Glomerular visceral epithelial cell (primary cell): ENCODE results near the gene ACRBP.

ENCODE experiments used
- DNase-seq: peaks from one replicate; pipeline ENCODE4 v3.0.0-alpha.2; 2016; ENCODE audit errors: extremely low spot score

The ACRBP gene

DNA sequence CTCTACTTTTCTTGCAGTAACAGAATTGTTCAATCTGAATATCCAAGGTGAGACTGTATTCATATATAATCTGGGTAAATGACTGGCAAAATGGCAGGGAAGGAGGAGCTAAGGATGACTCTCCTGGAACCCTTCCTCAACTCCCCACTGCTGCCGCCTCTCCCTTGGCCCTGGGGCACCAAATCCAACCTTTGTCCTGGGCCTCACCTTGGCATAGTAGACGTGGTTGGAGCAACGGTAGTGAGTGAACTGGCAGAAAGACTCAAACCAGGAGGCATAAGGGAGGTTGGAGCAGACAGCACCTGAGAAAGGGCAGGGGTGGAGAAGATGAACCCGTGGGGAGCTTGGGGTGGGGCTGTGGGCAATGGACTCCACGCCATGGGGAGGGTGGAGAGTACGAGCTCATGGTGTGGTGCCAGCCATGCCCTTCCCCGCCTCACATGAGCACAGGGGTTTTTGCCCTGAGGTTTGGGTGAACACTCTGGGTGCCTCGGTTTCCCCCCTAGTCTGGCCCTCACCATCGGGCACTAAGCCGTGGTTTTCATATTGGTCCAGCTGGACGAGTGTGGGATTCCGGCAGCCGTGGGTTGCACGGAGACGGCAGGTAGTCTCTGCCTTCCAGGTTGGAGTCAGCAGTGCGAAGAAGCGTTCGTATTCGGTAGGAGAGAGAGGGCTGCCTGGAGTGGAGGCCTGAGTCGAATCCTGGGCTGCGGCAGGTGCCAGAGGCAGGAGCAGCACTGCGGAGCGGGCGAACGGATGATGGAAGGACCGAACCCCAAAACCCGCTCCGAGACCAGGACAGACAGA, 753 bp downstream of the ACRBP start:
- DNase-seq = no peak

DNA sequence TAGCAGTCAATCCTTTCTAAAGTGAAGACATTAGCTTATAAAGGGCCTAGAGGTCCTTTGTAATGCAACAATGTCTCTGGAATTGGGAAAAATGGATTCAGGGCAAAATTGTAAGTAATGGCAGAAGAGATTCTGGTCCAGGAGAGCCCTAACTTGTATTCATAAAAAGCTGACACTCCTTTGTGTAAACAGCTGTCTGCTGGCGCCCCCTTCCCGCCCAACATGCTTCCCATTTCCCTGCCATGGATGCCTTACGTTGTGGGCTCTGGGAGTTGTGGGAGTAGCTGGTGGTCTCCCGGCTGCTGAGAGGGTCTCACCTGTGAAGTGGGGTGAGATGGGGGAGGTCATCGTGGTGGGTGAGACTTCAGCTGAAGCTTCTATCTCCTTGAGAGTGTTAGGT, 2.3 kb downstream of the ACRBP start:
- DNase-seq = no peak

DNA sequence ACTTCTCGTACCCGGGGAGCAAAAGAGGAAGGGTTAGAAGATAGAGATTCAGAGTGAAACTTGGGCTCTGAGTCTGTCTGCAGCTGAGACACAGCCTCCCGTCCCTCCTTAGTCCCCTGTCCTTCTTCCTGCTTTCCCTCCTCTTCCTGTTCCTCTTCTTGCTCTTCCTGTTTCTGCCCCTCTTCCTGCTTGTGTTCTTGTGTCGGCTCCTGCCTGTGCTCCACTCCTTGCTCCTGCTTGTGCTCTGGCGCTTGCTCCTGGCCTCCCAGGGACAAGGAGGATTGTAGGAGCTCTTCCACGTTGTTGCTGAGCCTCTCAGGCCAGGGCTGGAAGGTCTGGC, 3.0 kb downstream of the ACRBP start:
- no peak for DNase-seq

DNA sequence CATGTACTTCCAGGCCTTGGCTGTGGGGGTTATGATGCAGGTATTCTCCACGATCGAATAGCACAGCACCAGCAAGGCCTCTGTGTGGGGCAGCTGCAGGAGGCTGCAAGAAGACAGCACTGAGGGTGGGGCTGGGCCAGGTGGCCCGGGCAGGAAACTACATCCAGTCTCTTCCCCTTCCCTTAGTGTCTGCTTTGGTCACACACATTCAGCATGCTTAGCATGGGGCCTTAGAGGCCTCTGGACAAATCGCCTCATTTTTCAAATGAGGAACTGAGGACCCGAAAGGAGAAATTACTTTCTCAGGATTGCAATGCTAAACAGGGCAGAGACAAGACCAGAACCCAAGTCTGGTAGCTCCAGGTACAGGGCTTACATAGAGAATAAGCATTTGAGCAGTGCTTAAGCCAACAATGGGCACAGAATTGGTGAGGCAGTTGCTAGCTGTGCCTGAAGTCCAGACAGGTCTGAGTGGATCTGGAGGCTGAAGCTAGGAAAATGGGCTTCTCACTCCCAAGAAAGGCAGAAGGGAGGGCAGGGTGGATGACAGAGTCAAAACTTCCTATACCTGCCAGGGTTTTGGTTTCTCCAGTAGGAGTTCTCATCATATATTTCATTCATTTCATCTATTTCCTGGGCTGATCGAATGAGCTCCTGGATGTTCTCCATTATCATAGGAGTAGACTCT, 3.5 kb downstream of the ACRBP start:
- DNase-seq = no peak

DNA sequence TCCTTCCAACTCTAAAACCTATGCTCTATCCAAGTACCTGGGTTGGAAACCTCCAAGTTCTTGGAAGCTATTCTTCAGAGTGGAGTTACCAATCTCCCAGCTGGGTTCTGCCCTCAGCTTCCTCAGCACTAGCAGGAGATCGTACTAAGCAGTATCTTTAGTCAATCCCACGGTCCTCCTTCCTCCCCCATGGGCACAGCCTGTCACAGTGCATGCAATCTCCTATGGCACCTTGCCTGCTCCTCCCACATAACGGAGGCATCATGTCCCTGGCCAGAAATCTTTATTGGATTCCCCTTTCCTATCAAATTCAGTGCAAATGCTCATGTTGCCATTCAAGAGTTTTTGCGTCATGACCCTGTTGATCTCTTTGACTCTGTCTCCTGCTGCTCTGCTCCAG, 6.1 kb downstream of the ACRBP start:
- no peak for DNase-seq

DNA sequence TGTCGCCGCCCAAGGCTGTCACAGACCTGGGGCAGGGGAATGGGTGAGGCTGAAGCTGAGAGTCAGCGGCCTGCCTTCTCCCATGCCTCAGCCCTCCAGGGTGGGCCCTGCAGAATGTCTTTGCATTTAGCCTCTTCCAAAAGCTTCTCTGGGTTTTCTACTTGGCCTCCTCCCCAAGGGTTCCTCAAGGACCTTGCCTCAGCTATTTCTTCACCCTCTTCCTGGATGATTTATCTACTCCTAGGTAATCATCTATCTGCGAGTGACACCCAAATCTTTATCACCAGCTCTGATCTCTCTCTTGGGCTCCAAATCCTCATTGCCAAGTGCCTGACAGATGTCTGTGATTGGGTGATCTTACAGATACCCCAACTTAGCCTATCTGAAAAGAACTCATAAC, 6.7 kb downstream of the ACRBP start:
- no peak for DNase-seq

DNA sequence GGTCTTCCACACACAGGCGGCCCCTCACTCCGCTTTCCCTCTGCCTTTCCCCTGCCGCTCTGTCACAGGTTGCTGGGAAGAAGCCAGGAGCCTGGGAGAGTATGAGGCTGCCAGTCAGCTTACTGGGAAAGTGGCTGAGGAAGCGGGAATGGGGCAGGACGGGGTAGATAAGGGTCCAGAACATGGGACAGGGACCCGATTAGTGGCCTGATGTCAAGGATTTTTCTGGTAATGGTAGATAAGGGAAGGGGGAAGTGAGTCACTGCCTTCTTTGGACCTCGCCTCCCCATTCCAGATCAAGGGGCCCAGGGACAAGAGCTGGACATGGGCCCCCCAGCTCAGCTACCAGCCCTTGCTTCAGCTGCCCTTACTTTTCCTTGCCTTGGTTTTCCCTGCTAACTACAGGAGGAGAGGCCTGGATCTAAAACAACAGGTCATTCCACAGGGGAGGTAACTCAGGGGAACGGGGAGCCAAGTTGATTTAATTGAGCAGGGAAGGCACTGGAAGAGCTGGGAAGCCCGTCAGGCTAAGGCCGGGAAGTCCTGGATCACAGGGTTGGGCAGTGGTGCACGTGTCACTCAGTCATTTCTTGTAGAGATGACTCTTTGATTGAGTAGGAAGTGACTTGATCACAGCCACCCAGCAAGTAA, 8.0 kb downstream of the ACRBP start:
- DNase-seq = no peak

DNA sequence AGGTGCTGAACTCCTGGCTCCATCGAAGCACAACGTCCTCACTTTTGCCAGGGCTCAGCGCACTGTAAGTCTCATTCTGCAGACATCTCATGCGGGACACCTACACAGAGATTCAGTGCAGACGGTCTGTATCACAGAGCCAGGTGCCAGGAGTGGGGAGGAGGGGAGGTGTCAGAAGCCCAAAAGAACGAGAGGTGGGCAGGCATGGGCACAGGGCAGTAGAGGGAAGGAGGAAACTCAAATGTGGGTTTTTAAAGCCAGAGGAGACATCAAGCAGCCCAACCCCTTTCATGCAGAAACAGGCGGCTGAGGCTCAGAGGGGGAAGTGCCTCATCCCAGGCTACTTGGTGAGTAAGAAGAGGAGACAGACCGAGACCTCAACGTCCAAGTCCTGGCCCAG, 8.9 kb downstream of the ACRBP start:
- no peak for DNase-seq

DNA sequence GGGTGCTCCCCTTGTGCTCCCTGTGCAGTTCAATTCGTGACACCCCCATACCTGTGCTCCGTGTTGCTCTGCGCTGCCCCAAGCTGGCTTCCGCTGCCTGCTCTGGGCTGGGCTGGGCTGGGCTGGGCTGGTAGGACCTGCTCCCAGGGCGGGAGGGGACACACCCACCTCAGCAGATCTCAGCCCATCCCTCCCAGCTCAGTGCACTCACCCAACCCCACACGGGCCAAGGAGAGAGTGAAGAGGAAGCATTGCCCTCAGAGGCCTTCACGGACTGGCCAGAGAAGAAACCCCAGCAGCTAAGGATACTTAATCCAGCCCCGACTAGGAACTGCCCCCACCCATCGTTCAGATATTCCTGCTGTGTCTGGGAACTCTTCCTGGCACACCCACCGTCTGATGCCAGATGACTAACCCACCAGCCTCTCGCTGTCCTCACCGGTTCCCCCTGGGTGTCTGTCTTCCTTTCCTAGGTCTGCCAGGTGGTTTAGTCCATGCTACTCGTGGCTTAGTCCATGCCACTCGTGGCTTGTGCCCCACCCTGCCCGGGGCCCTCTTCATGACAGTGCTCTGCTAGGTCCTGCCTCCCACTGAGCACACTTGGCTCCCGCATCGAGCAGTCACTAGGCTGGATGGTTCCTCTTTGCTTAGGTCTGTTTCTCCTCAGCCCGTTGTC, 11.2 kb downstream of the ACRBP start, which contains the start of gene LPAR5:
TSS of gene LPAR5 (minus strand) at position 104 of the 676 bp plus-strand sequence. CDS start 14,711 bp downstream, outside the sequence.
- peak; percentile 62 for DNase-seq

DNA sequence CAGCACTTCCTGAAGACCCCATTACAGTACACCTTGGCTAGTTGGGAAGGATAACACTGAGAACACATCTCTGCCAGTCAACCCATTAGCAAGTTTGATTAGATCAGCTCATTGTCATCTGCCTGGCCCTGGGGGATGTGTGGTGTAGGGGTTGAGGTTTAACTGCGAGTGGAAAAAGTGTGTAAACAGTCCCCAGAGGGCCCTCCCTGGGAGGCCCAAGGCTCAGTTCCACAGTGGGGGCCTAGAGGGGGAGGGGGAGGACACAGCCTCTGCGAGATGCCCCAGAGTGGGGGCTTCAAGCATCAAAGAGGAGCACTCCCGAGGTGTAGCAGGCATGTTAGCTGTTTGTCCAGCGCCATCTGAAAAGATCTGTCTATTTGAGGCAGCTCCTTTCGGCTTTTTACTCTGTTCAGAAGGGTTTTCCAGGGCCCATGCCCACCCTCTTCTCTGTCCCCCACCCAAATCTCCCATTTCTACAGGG, 11.8 kb downstream of the ACRBP start:
- no peak for DNase-seq

DNA sequence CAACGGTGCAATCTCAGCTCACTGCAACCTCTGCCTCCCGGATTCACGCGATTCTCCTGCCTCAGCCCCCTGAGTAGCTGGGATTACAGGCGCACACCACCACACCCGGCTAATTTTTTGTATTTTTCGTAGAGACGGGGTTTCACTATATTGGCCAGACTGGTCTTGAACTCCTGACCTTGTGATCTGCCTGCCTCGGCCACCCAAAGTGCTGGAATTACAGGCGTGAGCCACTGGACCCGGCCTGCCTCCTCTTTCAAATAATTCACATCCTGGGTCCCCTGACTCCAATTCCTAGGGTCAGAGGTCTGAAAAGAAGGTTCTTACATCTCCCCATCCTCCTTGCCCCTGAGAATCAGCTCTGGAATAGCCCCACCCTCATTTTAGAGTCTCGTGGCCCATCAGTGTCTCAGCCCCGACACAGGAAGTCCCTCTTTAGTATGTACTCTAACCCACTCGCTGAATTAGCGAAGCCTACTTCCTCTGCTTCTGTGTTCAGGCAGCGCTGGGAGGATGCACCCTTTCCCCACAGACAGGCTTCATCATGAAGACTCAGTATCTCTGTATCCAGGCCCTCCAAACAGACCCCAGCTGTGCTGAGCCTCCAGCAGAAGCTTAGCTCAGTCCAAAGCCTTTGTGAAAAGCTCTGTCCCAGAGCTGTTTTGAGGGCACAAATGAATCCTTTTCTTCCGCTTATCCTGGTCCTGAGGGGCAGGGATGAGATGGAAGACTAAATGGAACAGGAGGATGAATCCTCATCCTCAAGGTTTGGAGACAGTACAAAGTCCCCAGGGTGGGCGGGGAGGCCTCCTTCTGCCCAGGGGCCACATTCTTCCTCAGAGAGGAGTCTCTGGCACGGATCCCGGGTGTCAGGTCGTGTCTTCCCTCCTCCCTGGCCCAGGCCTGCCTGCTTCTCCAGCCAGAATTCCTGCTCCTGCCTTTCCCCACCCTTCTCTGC, 14.9 kb downstream of the ACRBP start:
- peak; percentile 44 for DNase-seq

DNA sequence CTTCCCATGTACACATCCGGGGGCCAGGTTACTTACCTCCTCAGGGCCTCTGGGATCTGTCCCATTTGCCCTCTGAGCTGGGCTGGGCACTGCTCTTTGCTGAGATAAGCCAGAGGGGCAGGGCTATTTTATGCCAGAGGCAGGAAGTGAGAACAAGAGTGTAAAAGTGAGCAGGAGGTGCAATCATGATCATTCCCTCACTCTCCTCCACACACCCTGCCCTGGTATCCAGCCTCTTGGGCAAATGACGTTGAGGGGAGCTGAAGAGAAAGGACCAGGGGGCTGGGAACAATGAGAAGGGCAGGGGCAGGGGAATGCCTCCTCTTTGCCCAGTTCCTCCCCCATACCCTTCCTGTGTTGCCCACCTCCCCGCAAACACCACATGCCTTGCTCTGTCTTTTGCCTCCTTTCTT, 15.7 kb downstream of the ACRBP start:
- DNase-seq = no peak

DNA sequence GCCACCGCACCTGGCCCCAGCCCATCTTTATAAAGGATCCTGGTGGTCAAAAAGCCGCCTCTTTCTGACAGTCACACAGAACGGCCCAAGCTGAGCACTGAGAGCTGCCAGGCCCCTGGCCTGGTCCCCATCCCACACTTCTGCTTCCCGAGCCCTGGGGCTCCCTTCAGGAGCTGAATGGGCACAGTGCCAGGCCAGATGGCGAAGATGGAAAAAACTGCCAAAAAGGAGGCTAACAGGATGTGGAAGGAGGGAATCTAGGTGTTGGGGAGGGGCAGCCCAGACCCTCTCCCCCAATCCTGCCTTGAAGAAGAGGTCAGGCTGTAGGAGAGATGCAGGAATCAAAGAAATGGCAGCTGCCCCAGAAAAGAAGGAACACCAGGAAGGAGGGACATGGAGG, 16.5 kb downstream of the ACRBP start:
- DNase-seq = no peak

DNA sequence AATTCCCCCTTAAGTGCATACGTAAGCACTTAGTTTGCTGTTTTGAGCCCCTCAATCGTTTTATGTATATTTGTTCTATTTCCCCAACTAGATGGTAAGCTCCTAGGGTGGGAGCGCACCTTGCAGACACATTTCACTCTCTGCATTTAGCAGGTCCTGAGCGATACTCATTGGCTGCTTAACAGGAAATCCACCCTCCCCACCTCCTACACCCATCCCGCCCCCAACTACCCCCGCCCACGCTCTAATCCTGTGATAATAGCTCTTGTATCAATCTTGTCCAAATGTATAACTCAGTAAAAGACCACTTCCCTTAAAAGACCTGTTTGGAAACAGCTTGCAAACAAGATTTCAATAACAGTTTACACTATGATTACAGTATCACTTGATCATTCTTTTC, 19.6 kb downstream of the ACRBP start:
- DNase-seq = no peak

DNA sequence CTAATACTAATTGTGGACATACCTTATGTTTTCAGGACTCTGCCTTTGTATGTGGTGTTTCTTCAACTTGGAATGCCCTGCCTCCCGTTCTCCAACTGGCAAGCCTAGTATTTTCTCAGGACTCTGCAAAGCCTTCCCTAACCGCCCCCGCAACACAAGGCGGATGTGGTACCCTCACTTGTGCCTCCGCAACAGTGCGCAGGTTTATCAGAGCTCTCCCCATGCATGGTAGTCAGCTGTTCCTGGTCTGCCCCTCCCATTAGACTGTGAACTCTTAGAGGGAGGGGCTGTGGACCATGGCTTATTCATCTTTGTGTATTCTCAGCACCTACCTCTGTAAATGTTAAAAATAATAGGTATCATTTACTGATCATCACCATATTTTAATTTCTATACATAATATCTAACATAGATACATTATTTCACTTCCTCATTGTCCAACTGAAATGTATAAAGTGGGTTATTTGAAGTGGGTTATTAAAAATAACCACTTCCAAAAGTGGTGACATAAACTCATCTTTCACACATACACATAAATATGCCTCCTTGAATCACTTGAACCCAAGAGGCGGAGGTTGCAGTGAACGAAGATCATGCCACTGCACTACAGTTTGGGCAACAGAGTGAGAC, 20.5 kb downstream of the ACRBP start:
- DNase-seq = no peak

DNA sequence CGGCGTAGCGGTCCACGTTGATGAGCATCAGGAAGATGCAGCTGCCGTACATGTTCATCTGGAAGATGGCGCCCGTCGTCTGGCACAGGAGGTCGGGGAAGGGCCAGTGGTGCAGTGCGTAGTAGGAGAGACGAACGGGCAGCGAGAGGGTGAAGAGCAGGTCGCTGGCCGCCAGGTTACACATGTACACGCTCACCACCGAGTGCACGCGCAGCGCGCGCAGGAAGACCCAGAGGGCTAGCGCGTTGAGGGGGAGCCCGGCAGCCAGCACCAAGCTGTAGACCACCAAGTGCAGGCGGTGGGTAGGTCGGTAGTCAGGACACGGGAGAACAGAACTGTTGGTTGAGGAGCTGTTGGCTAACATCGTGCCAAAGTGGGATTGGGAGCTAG, 26.4 kb downstream of the ACRBP start:
- no peak for DNase-seq

DNA sequence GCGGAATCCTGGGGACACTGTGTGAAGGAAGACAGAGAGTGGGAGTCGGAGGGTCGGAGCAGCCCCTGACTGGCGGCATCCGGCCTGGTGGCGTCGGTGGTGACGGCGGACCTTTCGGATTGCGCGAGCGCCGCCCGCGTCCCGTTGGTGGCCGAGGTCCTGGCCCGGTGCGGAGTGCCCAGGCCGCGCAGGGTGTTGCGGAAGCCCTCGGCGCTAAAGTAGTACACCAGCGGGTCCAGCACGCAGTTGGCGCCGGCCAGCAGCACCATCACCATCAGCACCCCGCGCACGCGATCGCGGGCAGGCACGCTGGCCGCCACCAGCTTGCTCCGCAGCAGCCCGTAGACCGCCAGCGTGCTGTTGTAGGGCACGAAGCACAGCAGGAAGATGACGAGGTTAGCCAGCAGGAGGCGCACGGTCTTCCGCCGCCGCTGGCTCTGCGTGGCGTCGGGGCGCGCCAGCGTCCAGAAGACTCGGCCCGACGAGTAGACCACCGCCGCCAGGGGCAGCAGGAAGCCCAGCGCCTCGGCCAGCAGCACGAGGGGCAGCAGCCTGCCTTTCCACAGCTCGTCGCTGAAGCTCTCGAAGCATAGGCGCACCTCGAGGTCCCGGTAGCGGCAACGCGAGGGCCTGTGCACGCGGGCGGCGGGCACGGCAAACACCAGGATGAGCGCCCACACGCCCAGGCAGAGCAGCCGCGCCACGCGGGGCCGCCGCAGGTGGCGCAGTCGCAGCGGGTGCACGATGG, 26.9 kb downstream of the ACRBP start:
- DNase-seq = no peak

DNA sequence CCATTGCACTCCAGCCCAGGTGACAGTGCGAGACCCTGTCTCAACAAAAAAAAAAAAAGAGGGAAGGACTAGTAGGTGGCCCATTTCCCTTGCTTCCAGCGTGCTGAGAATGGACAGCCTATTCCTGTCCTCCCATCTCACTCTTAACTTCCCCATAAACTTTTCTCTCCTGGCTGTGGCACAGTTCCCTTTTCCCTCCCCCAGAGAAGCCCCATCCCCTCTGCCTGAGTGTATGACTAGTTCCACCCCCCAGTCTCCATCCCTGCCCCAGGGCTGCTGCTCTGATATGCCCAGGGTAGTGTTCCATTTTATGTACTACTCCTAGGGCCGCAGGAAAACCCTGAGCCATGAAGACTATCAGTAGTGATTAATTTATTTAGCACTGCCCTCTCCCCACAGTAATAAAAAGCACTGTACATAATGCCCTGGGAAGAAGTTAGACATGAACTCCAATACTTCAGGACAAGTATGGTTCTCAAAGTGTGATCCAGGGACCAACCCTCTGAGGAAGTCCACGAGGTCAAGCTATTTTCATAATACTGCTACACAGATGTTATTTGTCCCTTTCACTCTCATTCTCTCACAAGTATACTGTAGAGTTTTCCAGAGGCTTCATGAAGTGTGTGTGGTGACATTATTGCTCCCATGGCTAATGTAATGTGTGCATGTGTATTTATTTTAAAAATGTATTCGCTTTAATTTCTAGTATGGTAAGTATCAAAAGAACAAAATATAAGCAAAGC, 28.6 kb downstream of the ACRBP start:
- DNase-seq = no peak

DNA sequence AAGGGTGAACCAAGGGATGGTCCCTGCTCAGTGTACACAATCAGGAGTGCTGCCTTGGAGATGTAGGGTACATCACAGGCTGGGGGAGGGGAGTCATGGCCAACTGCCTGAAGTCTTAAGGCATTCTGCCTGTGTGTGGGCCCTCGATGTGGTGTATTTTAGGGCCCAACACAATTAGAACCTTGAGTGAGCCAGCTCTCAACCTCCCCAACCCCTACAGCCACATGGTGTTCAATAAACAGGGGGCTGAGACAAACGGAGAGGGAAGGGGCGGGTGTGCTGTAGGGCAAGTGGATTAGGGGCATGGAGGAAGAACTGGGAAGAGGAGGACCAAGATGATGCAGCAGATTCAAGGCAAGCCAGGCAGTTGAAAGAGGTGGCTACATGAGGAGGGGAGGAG, 31.4 kb downstream of the ACRBP start:
- DNase-seq = no peak
